Osteocyte (in vitro differentiated cells): ENCODE measurements around the gene SRGAP3. TPM values are rescaled to one million over a fixed set of nuclear protein-coding genes. Genes with fewer than 3 reads are reported as not detected.

Experiments
- DNase-seq: peaks from one replicate; pipeline ENCODE4 v3.0.0; 2021; ENCODE audit warnings: mixed read lengths; ENCODE audit not compliant: unreplicated experiment; ENCODE audit errors: extremely low spot score
- H3K27ac Mint-ChIP-seq: one replicate; pipeline ENCODE4 v1.8.0; 2021; ENCODE audit warnings: mild to moderate bottlenecking, mixed read lengths; ENCODE audit not compliant: unreplicated experiment
- H3K27me3 Mint-ChIP-seq: one replicate; pipeline ENCODE4 v1.8.0; 2021; ENCODE audit warnings: mixed read lengths; ENCODE audit not compliant: unreplicated experiment
- H3K36me3 Mint-ChIP-seq: one replicate; pipeline ENCODE4 v1.8.0; 2021; ENCODE audit warnings: mixed read lengths; ENCODE audit not compliant: unreplicated experiment
- H3K4me1 Mint-ChIP-seq: one replicate; pipeline ENCODE4 v1.8.0; 2021; ENCODE audit warnings: mixed read lengths; ENCODE audit not compliant: unreplicated experiment
- H3K4me3 Mint-ChIP-seq: one replicate; pipeline ENCODE4 v1.8.0; 2021; ENCODE audit warnings: mild to moderate bottlenecking, moderate library complexity, mixed read lengths; ENCODE audit not compliant: unreplicated experiment
- H3K9me3 Mint-ChIP-seq: one replicate; pipeline ENCODE4 v1.8.0; 2021; ENCODE audit warnings: mixed read lengths; ENCODE audit not compliant: unreplicated experiment
- total RNA-seq: library from RNA; stranded (reverse); gene quantifications from 2 replicates; pipeline ENCODE4 v1.2.1, GENCODE V29; 2021
- TF ChIP-seq, protein P1 (sequence below): fragments of 200-600 bp; sonication (generic); IDR thresholded peaks from 2 replicates; pipeline ENCODE4 v1.5.0; 2021; ENCODE audit warnings: antibody characterized with exemption, mild to moderate bottlenecking, moderate library complexity

The SRGAP3 gene
- total RNA-seq, 1 donor from 2014 or later = 2.6 TPM

DNA sequence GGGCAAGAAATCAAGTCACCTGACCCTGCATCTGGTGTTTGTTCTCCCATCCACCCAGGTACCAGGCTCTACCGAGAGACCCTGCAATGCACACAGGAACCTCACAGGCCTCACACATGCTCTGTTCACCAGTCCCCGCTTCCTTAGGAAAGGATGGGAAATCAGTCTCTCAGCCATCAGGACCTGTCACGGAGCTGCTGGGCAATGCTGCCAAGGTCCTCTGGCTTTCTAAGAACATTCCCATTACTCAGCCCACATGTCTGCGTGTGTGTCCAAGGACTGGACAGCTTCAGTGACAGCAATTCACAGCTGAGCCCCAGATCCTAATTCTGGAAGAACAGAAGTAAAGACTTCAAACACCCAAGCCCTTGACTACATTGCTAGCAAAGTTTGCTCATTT, 6.5 kb upstream of the SRGAP3 start:
- TF ChIP-seq, protein P1, sequence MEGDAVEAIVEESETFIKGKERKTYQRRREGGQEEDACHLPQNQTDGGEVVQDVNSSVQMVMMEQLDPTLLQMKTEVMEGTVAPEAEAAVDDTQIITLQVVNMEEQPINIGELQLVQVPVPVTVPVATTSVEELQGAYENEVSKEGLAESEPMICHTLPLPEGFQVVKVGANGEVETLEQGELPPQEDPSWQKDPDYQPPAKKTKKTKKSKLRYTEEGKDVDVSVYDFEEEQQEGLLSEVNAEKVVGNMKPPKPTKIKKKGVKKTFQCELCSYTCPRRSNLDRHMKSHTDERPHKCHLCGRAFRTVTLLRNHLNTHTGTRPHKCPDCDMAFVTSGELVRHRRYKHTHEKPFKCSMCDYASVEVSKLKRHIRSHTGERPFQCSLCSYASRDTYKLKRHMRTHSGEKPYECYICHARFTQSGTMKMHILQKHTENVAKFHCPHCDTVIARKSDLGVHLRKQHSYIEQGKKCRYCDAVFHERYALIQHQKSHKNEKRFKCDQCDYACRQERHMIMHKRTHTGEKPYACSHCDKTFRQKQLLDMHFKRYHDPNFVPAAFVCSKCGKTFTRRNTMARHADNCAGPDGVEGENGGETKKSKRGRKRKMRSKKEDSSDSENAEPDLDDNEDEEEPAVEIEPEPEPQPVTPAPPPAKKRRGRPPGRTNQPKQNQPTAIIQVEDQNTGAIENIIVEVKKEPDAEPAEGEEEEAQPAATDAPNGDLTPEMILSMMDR = no peak
- Mint-ChIP-seq H3K27ac (no peak overlapping the region), H3K27me3 (peaks cover 43% of the 10 kb centered on the region), H3K36me3 (no peaks in the 10 kb centered on the region), H3K9me3 (no peaks in the 10 kb centered on the region), H3K4me3 (no peak overlapping the region), H3K4me1 (no peaks in the 10 kb centered on the region)
- DNase-seq = no peak

- peaks cover 3% of the 10 kb centered on the region for H3K4me1 Mint-ChIP-seq
- TF ChIP-seq, protein P1 = no peak
- peaks cover 44% of the 10 kb centered on the region for H3K27me3 Mint-ChIP-seq
- no peaks in the 10 kb centered on the region for H3K9me3 Mint-ChIP-seq
- no peaks in the 10 kb centered on the region for H3K36me3 Mint-ChIP-seq
- no peak overlapping the region for H3K27ac Mint-ChIP-seq
- no peak overlapping the region for H3K4me3 Mint-ChIP-seq
- DNase-seq = no peak
These were observed 5.3 kb upstream of the SRGAP3 start for GRCh38 chr3:9254764-9255163.

- Mint-ChIP-seq H3K4me1 (peaks cover 16% of the 10 kb centered on the region), H3K36me3 (no peaks in the 10 kb centered on the region), H3K4me3 (no peak overlapping the region), H3K27me3 (peaks cover 59% of the 10 kb centered on the region), H3K9me3 (no peaks in the 10 kb centered on the region), H3K27ac (no peak overlapping the region)
- no peak for DNase-seq
- TF ChIP-seq, protein P1 = no peak
These were observed 3.9 kb upstream of the SRGAP3 start for GRCh38 chr3:9253327-9253726.

- H3K27ac Mint-ChIP-seq = no peak overlapping the region
- TF ChIP-seq, protein P1 = no peak
These were observed 1.8 kb upstream of the SRGAP3 start for GRCh38 chr3:9251055-9251786.

DNA sequence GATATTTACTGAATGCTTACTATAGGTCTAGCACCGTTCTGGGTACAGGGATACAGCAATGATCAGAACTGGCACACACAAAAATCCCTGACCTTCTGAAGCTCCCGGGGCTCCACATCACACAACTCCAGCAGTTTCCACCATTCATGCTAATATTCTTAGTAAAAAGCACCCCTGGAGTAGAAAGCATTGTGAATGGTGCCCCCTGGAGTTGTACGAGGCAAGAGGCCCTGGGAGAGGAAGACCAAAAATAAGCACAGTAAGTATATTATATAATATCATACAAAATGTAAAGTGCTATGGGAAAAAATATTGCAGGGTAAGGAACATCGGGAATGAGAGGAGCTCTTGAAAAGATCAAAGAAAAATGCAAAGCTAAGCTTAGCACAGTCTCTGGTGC, 790 bp upstream of the SRGAP3 start:
- Mint-ChIP-seq H3K4me1 (peaks cover 21% of the 10 kb centered on the region), H3K27ac (no peak overlapping the region), H3K9me3 (no peaks in the 10 kb centered on the region), H3K36me3 (no peaks in the 10 kb centered on the region), H3K4me3 (no peak overlapping the region), H3K27me3 (peaks cover 77% of the 10 kb centered on the region)
- DNase-seq = no peak
- TF ChIP-seq, protein P1 = no peak

More at GRCh38 chr3:9251055-9251786, 1.8 kb upstream of the SRGAP3 start:
- H3K36me3 Mint-ChIP-seq = no peaks in the 10 kb centered on the region
- DNase-seq = no peak
- peaks cover 21% of the 10 kb centered on the region for H3K4me1 Mint-ChIP-seq
- H3K9me3 Mint-ChIP-seq = no peaks in the 10 kb centered on the region
- peaks cover 75% of the 10 kb centered on the region for H3K27me3 Mint-ChIP-seq
- H3K4me3 Mint-ChIP-seq = no peak overlapping the region
